ENCODE results near the gene IFT122.
"Not testable (repeated sequence)": the region's sequence is repeated elsewhere in the genome, so short reads cannot be mapped to it uniquely, and the experiment has no call there.

The IFT122 gene

DNA sequence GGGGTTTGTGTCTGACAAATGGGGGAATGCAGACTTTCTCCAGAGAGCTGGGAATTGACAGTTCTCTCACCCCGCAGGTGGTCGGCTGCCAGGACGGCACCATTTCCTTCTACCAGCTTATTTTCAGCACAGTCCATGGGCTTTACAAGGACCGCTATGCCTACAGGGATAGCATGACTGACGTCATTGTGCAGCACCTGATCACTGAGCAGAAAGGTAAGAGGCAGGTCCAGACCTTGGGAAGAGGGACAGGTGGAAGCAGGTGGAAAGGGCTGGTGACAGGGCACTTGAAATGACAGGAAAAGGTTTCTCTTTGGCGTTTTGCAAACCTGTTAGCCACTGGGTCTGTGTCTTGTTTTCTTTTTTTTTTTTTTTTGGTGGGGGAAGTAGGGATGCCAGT lies 36.6 kb downstream of the IFT122 start:
- no peak for DNase-seq

DNA sequence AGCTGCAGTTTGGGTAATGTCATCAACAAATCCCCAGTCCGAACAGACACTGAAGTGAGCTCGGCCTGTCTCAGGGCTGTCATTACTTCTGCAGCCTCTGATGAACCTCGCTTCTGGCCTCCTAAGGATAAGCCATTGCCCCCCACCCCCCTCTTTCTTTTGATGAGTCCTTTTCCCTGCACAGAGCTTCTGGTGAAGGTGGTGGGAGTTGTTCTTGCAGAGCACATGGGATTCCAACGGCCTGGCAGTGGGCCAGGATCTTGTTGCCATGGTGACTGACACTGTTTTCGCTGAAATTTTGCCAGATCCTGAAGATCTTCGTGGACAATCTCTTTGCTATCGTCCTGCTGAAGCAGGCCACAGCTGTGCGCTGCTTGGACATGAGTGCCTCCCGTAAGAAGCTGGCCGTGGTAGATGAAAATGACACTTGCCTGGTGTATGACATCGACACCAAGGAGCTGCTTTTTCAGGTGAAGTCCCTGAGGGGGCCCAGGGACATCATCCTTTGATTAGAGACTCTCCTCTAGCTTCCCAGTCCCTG lies 41.3 kb downstream of the IFT122 start:
- DNase-seq, result peak; percentile 9

DNA sequence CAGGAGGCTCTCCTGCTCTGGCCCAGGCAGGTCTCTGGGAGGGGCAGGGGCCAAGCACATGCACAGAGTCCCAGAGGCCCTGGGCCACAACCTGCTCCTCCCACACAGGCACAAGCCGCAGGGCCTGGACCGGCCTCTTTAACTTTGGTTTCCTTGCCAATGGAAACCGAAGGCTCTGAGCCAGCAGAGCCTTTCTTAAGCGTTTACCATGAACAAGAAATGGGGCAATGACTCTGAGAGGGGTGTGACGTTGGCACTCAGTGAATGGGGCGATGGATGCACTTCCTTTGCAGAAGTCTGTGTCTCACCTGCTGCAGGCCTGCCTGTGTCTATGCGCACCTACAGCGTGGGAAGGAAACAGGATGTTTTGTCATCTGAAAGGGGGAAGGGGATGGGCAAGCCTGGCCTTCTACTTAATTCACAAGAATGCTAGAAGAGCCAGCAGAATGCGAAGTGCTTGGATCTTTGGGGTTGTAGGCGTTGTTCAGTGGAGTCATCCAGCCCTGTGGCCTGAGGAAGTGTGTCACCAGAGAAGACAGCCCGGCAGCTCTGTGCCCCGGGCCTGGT lies 41.8 kb downstream of the IFT122 start:
- DNase-seq, result no peak

DNA sequence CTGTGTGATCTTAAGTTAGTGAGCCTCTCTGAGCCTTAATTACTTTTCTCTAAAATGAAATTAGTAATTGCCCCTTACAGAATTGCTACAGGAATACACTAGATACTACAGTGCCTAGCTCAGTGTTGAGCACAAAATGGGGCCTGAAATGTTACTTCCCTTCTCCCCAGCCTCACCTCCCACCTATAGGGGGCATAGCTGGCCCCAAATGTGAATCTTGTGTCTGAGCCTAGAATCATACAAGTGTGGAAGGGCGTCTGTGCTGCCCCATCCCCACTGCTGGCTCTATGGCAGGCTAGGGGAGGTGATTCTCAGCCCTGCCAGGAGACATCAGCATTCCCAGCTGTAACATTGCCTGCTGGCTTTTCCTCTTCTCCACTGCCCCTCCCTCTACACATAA lies 42.7 kb downstream of the IFT122 start:
- DNase-seq, result peak; percentile 35

DNA sequence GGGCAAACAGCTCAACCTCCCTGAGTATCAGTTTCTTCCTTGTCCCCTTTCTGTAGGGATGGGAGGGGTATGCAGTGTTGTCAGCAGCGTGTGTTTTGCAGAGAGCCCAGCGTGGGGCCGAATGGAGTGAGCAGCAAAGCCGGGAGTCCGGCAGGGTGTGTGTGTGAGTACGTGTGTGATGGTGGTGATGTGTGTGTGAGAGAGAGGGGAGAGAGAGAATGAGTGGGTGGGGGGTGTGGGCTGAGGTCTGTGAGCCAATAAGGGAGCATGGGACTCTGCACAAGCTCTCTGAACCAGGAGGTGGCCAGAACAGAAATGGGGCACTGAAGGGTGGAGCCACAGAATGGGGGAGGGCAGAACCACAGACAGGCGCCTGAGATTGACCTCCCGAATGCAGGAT lies 43.8 kb downstream of the IFT122 start:
- DNase-seq, result no peak

DNA sequence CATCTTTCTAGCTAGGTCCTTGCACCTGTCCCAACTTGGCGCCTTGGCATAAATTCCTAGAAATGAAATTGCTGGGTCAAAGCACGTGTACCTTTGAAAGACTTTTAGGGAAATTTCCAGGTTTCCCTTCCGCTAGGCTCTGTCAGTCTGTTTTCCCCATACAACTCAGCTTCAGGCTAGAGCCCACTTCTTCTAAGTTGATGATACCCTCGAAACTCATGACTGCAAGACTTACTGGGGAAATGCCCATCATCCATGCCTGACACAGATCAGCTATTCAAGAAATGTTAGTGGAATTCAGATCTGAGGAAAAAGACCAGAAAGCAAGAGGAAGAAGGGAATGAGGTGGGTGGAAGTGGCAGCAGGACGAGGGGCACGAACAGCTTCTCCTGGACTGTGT lies 45.1 kb downstream of the IFT122 start:
- not testable (repeated sequence) for DNase-seq

DNA sequence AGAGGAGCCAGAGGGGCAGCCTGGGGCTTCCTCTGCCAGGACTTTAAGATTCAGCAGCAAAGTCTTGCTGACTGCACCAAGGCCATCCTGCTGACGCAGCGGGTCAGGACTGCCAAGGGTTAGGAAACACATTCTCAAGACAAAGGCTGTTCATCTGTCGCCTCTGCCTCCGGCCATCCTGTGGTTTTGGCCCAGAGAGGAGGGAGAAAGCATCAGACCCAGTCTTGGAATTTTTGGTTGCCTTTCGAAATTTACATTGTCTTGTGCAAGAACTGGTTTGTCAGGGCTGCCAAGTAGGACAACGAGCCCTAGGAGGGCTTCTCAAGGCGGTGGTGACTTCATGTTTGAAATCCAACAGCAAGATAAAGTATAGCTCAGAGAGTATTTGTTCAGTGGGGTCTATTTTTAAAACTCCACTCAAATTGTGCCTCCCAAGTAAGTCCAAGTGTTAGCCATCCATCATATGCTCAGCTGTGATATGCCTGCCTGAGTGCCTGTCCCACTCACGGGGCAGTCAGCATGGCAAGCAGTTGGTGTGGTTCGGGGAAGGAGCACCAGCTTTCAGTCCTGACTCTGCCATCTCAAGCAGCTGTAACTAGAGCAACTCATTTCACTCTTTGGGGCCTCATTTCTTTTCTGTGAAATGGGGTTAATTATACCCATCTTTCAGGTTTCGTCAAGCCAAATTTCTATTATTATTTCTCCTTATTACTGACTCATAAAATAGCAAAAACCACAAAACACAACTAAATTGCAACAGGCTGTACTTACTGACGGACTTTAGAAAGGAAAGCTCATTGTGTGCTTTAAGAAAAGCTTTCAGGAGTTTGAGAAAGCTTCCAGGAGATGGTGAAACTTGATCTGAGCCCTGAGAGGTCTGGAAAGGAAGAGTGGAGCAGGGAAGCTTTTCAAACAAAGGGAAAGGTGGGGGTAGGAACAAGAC lies 46.0 kb downstream of the IFT122 start:
- no peak for DNase-seq

DNA sequence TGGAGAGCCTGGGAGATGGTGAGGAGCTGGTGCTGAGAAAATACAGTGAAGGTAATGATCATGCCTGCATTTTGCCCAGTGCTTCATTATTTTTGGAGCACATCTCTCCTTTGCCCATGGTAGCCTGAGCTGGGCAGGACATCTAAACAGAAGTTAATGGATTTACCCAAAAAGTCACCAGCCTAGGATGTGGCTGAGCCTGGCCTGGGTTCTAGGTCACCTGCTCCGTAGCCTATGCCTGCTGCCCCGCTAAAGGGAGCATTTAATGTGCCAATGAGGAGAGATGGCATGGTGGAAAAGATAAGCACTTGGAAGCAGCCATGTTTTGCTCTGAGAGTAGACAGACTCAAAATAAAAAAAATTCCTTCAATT lies 46.6 kb downstream of the IFT122 start:
- no peak for DNase-seq

DNA sequence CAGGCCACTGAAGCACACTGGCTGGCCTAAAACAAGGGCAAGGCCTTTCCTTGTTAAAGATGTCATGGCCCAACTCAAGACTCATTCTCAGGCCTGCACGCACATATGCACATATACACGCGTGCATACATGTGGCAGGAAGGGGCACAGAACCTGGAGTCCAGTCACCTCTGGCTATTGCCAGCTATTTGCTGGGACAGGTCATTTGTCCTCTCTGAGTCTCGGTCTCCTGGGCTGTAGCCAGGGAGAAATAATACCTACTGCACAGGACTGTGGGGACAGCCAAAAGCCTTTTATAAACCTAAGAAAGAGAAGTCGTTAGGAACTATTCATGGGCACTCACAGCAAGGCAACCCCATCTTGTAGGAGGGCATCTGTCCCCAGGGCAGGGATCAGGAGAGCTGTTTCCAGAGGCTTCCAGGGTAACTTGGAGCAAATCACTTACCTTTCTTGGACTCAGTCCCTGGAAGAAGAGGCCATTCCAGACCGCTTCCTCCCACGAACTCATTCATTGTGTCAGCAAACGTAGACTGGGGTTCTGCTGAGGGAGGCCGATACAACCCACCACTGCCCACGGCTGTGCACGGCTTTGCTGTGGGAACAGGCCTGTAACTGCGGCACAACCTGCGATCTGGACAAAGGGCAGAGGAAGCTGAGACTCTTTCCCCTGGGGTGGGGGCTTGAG lies 47.3 kb downstream of the IFT122 start:
- DNase-seq, result no peak

DNA sequence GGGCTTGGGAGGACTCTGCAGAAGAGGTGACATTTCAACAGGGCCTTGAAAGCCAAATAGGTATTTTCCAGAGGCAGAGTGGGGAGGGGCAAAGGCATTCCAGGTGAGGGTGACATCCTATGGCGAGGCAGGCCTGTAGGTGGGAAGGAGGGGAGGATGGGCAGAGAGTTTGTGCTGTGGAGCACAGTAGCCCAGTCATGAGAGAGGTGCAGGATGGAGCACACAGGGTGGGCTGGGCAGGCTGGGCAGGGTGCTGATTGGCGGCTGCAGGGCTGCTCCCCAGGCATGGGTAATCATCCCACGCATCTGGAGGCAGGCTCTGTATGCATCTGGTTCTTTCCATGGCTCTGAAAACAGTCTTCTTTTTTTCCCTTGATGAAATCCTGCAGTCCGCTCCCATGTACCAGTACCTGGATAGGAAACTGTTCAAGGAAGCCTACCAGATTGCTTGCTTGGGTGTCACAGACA lies 47.9 kb downstream of the IFT122 start:
- not testable (repeated sequence) for DNase-seq

DNA sequence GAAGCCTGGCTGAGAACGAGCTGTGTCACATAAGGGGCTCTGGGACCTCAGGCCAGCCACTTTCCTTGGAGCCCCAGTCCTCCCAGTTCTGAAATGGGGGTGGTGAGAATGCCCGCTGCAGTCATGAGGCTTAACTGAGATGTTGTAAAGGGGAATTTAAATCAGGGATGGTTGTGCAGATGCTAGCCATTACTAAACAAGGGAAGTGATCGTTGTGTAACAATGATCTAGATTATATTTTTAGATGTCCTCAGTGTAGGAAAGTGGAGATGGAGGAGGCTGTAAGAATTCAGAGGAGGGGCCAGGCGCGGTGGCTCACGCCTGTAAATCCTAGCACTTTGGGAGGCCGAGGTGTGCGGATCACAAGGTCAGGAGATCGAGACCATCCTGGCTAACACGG lies 49.2 kb downstream of the IFT122 start:
- DNase-seq, result not testable (repeated sequence)

DNA sequence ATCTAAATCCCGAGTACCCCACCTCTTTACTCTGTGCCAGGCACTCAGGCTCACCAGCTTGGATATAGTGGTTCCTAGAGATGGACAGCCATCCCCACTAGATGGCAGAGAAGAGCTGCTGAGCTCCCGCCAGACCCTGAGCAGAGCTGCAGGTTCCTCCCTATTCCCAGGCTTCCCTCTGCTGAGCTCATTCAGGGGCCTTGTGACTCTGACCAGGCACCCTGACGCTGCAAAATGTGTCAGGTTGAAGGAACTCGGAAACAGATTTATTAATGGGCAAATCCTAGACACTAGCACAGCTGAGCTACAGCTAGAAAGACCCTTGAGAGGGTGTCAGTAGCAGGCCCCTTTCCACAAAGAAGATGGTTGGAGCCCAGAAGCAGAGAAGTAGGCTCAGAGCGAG lies 50.2 kb downstream of the IFT122 start:
- peak; percentile 89 for DNase-seq

DNA sequence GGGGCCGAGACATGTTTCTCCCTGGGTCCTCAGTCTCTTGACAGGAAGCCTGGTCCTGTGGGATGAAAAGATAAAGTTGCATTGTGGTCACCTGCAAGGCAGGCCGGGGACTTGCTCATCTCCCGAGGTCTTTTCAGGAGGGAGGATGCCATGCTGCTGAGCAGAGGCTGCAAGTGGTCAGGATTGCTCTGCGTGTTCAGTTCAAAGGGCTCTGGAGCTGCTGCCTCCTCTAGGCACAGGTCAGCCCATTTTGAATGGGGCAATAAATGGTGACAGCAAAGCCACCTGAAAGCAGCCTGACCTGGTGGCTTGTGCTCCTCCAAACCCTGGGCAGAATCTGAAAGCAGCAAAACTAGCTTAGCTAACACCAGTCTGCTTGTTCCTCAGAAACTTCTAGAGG lies 51.1 kb downstream of the IFT122 start:
- not testable (repeated sequence) for DNase-seq

DNA sequence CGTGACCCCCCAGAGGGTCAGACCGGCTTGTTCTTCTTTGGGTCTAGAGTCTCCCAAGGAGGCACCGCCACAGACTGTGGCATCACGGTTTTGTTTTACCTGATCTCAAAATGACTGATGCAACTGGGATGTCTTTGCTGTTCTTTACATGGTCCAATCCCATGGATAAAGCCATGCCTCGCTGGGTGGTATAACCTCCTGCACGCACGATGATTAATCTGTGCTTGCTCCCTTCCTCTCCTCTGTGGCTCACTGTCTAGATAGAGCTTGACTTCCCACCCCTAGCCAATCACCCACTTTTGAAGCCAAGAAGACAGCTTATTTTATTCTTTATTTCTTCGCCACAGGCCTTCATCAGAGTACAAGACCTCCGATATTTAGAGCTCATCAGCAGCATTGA lies 51.8 kb downstream of the IFT122 start:
- no peak for DNase-seq

DNA sequence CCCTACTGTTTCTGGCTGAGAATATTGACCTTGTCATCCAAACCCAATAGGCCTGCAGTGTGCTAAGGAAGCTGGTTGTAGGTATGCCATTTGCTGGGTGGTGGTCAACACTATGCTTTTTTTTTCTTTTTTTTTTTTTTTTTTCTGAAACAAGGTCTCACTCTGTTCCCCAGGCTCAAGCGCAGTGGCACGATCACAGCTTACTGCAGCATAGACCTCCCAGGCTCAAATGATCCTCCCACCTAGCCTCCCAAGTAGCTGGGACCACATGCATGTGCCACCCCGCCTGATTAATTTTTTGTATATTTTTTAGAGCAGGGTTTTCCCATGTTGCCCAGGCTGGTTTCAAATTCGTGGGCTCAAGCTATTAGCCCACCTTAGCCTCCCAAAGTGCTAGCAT lies 52.7 kb downstream of the IFT122 start:
- no peak for DNase-seq

DNA sequence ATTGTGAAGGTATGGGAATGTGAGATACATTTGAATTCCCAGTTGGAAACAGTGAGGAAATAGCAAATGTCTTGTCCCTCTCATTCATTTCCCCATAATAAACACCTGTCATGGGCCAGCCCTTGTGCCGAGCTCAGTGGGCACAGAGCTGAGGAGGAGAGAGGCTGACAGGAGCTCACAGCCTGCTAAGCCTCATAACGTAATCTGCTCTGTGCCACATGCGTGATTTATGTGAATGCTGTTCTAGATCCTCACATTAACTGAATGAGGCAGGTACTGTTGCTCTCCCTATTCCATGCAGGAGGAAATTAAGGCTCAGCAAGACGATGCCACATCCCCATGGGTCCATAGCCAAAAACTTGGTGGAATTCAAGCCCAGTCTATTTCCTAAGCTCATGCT lies 53.2 kb downstream of the IFT122 start:
- DNase-seq, result no peak

DNA sequence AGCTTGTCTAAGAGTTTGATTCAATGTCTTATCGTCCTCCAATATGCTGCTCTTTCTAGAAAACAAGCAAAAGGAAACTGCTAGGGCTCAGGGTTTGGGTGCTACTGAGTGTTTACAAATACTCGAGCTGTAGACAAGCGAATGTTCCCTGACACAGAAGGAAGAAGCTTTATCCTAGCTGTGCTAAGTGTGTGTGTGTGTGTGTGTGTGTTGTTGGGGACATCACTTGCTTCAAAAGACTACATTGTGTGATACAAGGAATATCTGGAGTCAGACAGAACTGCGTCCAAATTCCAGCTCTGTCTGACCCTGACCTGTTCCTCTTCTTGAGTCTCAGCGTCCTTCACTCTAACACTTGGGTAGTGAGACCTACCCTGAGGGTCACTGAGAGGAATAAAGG lies 54.5 kb downstream of the IFT122 start:
- DNase-seq, result not testable (repeated sequence)

DNA sequence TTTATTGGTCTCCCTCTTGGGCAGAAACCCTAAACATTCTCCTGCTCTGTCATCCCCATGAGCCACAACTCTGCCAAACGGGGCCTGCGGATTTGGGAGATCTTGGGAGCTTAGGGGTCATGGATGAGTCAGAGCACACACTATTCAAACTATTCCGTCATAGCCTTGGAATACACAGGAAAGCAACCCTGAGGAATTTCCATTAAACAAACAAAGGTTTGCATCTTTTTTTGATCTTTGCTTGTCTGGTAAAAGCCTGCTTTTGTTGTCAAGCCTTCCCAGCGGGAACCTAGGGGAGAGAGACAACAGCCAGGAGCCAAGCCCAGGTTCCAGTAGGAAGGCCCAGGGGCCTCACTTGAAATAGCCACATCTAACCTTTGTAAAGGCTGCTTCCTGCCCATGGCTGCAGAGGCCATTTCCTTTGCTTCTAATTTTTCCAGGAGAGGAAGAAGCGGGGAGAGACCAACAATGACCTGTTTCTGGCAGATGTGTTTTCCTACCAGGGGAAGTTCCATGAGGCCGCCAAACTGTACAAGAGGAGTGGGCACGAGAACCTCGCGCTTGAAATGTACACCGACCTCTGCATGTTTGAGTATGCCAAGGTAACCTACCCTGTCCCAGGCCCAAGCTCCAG lies 55.1 kb downstream of the IFT122 start:
- DNase-seq, result not testable (repeated sequence)

DNA sequence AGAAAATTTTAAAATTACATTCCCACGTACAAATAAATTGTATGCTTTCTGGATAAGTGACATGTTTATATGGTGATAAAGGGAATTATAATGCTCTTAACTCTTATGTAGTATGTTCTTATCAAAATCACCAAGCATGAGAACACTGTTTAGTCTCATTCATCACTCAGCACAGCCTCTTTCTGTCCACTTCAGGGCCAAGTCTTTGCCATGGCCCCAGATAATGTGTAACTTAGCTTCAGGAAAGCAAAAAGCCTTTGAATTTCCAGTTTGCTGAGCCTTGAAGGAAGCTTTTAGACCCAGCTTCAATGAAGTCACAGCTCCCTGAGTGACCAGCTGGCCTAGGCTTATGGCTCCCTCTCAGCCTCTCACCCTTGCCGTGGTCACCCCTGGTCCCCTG lies 57.9 kb downstream of the IFT122 start:
- DNase-seq, result not testable (repeated sequence)

DNA sequence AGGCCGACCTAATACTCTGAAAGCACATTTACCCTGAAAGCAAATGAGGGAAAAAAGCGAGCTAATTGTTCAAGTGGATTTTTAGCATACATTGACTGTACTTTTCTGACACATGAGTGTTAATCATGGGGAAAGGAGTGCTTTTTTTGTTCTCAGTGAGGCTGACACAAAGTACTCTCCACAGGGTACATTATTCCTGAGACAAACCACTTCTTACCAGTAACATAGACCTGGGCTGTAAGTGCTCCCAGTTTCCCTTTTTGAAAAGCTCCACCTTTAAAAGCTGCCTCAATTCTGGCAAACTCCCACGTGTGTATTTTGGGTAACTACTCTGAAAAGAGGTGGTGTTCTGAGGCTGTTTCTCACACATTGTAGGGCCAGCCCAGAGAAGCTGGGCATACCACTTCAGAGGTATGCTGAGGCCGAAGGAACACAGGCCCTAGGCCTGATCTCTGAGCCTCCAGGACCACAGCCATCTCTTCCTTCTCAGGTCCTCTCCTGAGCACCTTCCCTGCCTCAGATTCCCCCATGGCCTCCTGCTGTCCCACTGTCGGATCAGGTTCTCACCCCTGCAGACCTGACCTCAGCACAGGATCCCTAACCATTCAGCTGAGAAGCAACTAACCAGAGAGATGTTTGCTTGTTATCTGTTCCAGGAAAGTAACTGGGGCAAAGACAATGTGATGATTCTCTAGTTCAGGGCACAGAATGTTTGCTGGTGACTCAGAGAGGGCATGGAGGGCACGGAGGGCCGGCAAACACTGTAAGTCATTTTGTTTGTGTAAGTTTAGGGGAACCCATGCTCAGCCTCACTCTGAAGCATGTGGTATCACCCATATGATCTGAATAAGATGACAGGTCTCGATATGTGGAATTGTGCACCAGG lies 58.8 kb downstream of the IFT122 start:
- DNase-seq, result not testable (repeated sequence)

DNA sequence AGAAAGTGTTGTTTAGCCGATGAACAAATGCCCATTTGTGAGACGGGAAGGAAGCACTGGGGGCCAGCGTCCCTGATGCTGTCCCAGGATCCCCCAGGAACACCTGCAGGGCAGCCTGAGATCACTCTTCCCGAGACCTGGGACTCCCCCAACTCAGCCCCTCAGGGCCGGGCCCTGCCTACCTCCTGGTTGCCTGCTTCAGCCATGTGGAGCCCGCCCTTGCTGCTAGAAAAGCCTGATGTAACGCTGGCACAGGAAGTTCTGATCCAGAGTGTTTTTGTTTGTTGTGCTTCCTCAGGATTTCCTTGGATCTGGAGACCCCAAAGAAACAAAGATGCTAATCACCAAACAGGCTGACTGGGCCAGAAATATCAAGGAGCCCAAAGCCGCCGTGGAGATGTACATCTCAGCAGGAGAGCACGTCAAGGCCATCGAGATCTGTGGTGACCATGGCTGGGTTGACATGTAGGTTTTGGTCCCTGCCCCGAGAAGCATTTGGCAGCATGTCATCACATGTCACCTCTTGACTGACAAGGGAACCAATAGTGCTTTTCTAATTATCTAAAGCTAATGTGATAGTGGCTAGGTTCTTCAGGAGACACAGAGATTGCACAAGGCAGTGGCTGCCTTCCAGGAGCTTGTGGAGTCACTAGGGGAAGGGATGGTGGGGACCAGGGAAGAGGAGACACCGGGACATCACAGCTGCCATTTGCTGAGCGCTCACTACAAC lies 59.7 kb downstream of the IFT122 start:
- DNase-seq, result not testable (repeated sequence)
